K562 (cell line): ENCODE data around the gene BMP8B. TPM values are rescaled to one million over a fixed set of nuclear protein-coding genes. Genes with fewer than 3 reads are reported as not detected.
A peak's percentile ranks its signal among the peaks of the same experiment; 100 is the strongest.

Source experiments
- ARID1B ChIP-seq: fragments of 450-650 bp; IDR thresholded peaks from 2 replicates; pipeline ENCODE4 v1.6.1; 2016; ENCODE audit warnings: antibody characterized with exemption, mild to moderate bottlenecking, inconsistent platforms
- ARID2 ChIP-seq: fragments of 450-650 bp; IDR thresholded peaks from 2 replicates; pipeline ENCODE4 v1.6.1; 2017; ENCODE audit warnings: antibody characterized with exemption, mild to moderate bottlenecking
- CC2D1A ChIP-seq: fragments of 450-650 bp; IDR thresholded peaks from 2 replicates; pipeline ENCODE4 v1.6.1; 2017; ENCODE audit warnings: mild to moderate bottlenecking
- CREB1 ChIP-seq, 2 experiments: sonication (generic) in 1 of 2; formaldehyde crosslinking in 1 of 2; IDR thresholded peaks; 2 replicates each; pipeline versions ENCODE4 v1.6.1 to v1.8.0; 2012 to 2022; ENCODE audit warnings: inconsistent platforms in 1 of 2, mild to moderate bottlenecking in 1 of 2, missing genetic modification reagents in 1 of 2, moderate library complexity in 1 of 2
- ESRRA ChIP-seq: fragments of 450-650 bp; IDR thresholded peaks from 2 replicates; pipeline ENCODE4 v1.6.1; 2014; ENCODE audit warnings: low read depth, mild to moderate bottlenecking, moderate library complexity, borderline replicate concordance
- GABPB1 ChIP-seq: sonication (generic); formaldehyde crosslinking; IDR thresholded peaks from 2 replicates; pipeline ENCODE4 v1.8.0; 2022; ENCODE audit warnings: mild to moderate bottlenecking, missing genetic modification reagents
- GTF2E2 ChIP-seq: fragments of 200-800 bp; sonication (Bioruptor generic); IDR thresholded peaks from 2 replicates; pipeline ENCODE4 v1.6.1; 2016; ENCODE audit warnings: missing genetic modification characterization, missing compliant biosample characterization
- KDM1A ChIP-seq, 2 experiments: fragments of 450-650 bp; IDR thresholded peaks; 2 replicates each; pipeline ENCODE4 v1.6.1; 2016; ENCODE audit warnings: mild to moderate bottlenecking in 2 of 2
- MAZ ChIP-seq, 2 experiments: fragments of 450-650 bp in 1 of 2; sonication (generic) in 1 of 2; formaldehyde crosslinking; IDR thresholded peaks in 1 of 2; conservative IDR thresholded peaks in 1 of 2; 2 replicates each; pipeline versions ENCODE4 v1.4.0 to v1.5.0; 2020; ENCODE audit warnings: mild to moderate bottlenecking in 1 of 2, missing genetic modification reagents in 1 of 2
- MEIS2 ChIP-seq: fragments of 450-650 bp; IDR thresholded peaks from 2 replicates; pipeline ENCODE4 v1.6.1; 2014; ENCODE audit warnings: mild to moderate bottlenecking; ENCODE audit not compliant: partially characterized antibody
- NCOR1 ChIP-seq: fragments of 450-650 bp; IDR thresholded peaks from 2 replicates; pipeline ENCODE4 v1.6.1; 2016; ENCODE audit warnings: mild to moderate bottlenecking, moderate library complexity
- RB1 ChIP-seq: fragments of 450-650 bp; IDR thresholded peaks from 2 replicates; pipeline ENCODE4 v1.6.1; 2017; ENCODE audit warnings: low read depth, mild to moderate bottlenecking
- SMARCA5 ChIP-seq: fragments of 450-650 bp; IDR thresholded peaks from 2 replicates; pipeline ENCODE4 v1.6.1; 2016
- SOX6 ChIP-seq: fragments of 450-650 bp; IDR thresholded peaks from 2 replicates; pipeline ENCODE4 v1.6.1; 2014; ENCODE audit warnings: mild to moderate bottlenecking
- TARDBP ChIP-seq: fragments of 450-650 bp; IDR thresholded peaks from 2 replicates; pipeline ENCODE4 v1.6.1; 2016
- TCF3 ChIP-seq: sonication (generic); formaldehyde crosslinking; IDR thresholded peaks from 2 replicates; pipeline ENCODE4 v1.4.0; 2020; ENCODE audit warnings: mild to moderate bottlenecking, missing genetic modification reagents
- ZBTB7A ChIP-seq: IDR thresholded peaks from 2 replicates; pipeline ENCODE4 v1.6.1; 2011; ENCODE audit warnings: low read depth, mild to moderate bottlenecking, low read length, moderate library complexity, borderline replicate concordance; ENCODE audit not compliant: control insufficient read depth
- ZNF282 ChIP-seq: sonication (generic); formaldehyde crosslinking; IDR thresholded peaks from 2 replicates; pipeline ENCODE4 v1.8.1; 2023; ENCODE audit warnings: missing genetic modification reagents
- polyA plus RNA-seq, 8 experiments: library from polyadenylated mRNA; depleted of rRNA in 4 of 8; stranded (reverse) in 5 of 8; unstranded in 3 of 8; fragments of >200 nt; fragmentation: Nextera tagmentation in 2 of 8; fragmentation: Illumina TruSeq in 1 of 8; extraction: Ambion mirVana in 2 of 8; extraction: Trizol in 1 of 8; gene quantifications; 2 replicates each; pipeline versions ENCODE4 v1.2.1 to v1.2.3, GENCODE V29; 2011 to 2014; ENCODE audit warnings: inconsistent platforms in 1 of 8, missing spikeins in 1 of 8
- total RNA-seq, 7 experiments: library from RNA; depleted of rRNA in 6 of 7; stranded (reverse); fragments of >200 nt in 6 of 7; fragmentation: Illumina TruSeq in 2 of 7; extraction: Trizol in 2 of 7; gene quantifications; 2 replicates each; pipeline versions ENCODE4 v1.2.1 to v1.2.3, GENCODE V29; 2011 to 2021; ENCODE audit warnings: low replicate concordance in 1 of 7
- TF ChIP-seq, protein P1 (sequence below), 3 experiments: fragments of 200-800 bp in 1 of 3; sonication (Bioruptor generic) in 1 of 3; sonication (generic) in 1 of 3; formaldehyde crosslinking in 1 of 3; IDR thresholded peaks; 2 replicates each; pipeline versions ENCODE4 v1.6.1 to v1.8.0; 2016 to 2022; ENCODE audit warnings: mild to moderate bottlenecking in 2 of 3, missing compliant biosample characterization in 2 of 3, missing genetic modification characterization in 2 of 3, missing genetic modification reagents in 1 of 3
- TF ChIP-seq, protein P2 (sequence below): fragments of 200-800 bp; sonication (Bioruptor generic); IDR thresholded peaks from 2 replicates; pipeline ENCODE4 v1.6.1; 2017; ENCODE audit warnings: missing genetic modification characterization, missing compliant biosample characterization
- TF ChIP-seq, protein P3 (sequence below): fragments of 450-650 bp; formaldehyde crosslinking; IDR thresholded peaks from 2 replicates; pipeline ENCODE4 v1.4.0; 2020; ENCODE audit warnings: mild to moderate bottlenecking, moderate library complexity
- TF ChIP-seq, protein P4 (sequence below): sonication (generic); formaldehyde crosslinking; IDR thresholded peaks from 2 replicates; pipeline ENCODE4 v1.8.1; 2023; ENCODE audit warnings: mild to moderate bottlenecking, missing genetic modification reagents

The BMP8B gene
- total and polyA plus RNA-seq, 9 of the 15 experiments (the other 6 are each of a cell fraction or from before 2014, with no cell fraction given): 0.03 to 0.33 (median 0.14) TPM

DNA sequence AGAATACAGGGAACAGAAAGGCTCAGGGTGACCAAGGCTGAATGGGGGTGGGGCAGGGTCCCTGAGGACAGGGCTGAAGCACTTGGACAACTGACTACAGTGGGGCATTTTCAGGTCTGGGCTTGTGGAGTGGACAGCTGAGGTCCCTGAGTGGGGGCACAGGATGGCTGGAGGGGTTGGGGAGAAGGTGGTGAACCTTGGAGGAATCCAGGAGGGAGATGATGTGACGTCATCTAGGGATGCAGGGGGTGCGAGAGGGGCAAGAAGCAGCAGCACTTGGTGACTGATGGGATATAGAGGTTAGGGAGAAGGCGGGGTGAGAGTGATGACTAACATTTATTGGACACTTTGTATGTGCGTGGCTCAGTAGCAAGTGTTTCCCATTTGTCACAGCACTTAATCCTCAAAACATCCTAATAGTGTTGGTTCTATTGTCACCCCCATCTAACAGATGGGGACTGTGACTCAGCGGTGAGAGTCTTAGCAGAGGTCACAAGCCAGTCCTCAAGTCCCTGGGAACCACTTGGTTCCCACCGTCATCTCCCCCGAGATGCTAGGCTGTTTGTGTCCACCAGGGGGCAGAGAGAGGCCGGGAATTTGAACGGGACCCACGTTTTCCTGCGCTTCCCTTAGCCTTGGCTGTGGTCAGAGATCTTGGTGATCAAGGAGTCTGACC lies 27.9 kb upstream of the BMP8B start (continued):
- TF ChIP-seq CC2D1A: peak; percentile 84
- 0 out of 2 replicates have a peak, but pooled peaks have one; percentile 37 for TF ChIP-seq ZNF282
- TF ChIP-seq, protein P1, sequence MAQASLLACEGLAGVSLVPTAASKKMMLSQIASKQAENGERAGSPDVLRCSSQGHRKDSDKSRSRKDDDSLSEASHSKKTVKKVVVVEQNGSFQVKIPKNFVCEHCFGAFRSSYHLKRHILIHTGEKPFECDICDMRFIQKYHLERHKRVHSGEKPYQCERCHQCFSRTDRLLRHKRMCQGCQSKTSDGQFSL (CRISPR knock-in tag; IDR thresholded peaks at IDR 0.05): 0 out of 2 replicates have a peak, but pooled peaks have one; percentile 25
- TF ChIP-seq, protein P1 (tag; IDR thresholded peaks at IDR 0.05): no peak
- TF ChIP-seq, protein P2, sequence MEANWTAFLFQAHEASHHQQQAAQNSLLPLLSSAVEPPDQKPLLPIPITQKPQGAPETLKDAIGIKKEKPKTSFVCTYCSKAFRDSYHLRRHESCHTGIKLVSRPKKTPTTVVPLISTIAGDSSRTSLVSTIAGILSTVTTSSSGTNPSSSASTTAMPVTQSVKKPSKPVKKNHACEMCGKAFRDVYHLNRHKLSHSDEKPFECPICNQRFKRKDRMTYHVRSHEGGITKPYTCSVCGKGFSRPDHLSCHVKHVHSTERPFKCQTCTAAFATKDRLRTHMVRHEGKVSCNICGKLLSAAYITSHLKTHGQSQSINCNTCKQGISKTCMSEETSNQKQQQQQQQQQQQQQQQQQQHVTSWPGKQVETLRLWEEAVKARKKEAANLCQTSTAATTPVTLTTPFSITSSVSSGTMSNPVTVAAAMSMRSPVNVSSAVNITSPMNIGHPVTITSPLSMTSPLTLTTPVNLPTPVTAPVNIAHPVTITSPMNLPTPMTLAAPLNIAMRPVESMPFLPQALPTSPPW (CRISPR knock-in tag): peak; percentile 43
- TF ChIP-seq KDM1A (IDR thresholded peaks at IDR 0.05): no peak
- TF ChIP-seq MEIS2: peak; percentile 34
- TF ChIP-seq GABPB1 (CRISPR knock-in tag): peak; percentile 19; the same call in 1 of the 2 replicates
- peak; percentile 79 for TF ChIP-seq ARID2
- TF ChIP-seq SMARCA5: peak; percentile 33; the same call in 1 of the 2 replicates
- peak; percentile 62; the same call in 1 of the 2 replicates for TF ChIP-seq SOX6
- peak; percentile 89 for TF ChIP-seq ESRRA
- peak; percentile 81 for TF ChIP-seq RB1
- no peak for TF ChIP-seq GTF2E2 (tag)
- TF ChIP-seq ARID1B: peak; percentile 39; the same call in 1 of the 2 replicates
- TF ChIP-seq TARDBP: peak; percentile 39; the same call in 1 of the 2 replicates
- TF ChIP-seq ZBTB7A: 0 out of 2 replicates have a peak, but pooled peaks have one; percentile 47
- TF ChIP-seq, protein P3, sequence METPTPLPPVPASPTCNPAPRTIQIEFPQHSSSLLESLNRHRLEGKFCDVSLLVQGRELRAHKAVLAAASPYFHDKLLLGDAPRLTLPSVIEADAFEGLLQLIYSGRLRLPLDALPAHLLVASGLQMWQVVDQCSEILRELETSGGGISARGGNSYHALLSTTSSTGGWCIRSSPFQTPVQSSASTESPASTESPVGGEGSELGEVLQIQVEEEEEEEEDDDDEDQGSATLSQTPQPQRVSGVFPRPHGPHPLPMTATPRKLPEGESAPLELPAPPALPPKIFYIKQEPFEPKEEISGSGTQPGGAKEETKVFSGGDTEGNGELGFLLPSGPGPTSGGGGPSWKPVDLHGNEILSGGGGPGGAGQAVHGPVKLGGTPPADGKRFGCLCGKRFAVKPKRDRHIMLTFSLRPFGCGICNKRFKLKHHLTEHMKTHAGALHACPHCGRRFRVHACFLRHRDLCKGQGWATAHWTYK (CRISPR knock-in tag): 0 out of 2 replicates have a peak, but pooled peaks have one; percentile 44
- TF ChIP-seq CREB1 (IDR thresholded peaks at IDR 0.05): no peak
- TF ChIP-seq CREB1 (CRISPR knock-in tag; IDR thresholded peaks at IDR 0.05): peak; percentile 60; the same call in 1 of the 2 replicates
- 0 out of 4 replicates have a peak, but pooled peaks of 1 of the 2 experiments have one; percentile 24 for TF ChIP-seq MAZ (CRISPR knock-in tag; conservative IDR thresholded peaks at IDR 0.05 in 1 of 2, IDR thresholded peaks at IDR 0.05 in 1 of 2)
- TF ChIP-seq NCOR1: no peak
- TF ChIP-seq TCF3 (CRISPR knock-in tag): peak; percentile 32; the same call in 1 of the 2 replicates
- TF ChIP-seq, protein P4, sequence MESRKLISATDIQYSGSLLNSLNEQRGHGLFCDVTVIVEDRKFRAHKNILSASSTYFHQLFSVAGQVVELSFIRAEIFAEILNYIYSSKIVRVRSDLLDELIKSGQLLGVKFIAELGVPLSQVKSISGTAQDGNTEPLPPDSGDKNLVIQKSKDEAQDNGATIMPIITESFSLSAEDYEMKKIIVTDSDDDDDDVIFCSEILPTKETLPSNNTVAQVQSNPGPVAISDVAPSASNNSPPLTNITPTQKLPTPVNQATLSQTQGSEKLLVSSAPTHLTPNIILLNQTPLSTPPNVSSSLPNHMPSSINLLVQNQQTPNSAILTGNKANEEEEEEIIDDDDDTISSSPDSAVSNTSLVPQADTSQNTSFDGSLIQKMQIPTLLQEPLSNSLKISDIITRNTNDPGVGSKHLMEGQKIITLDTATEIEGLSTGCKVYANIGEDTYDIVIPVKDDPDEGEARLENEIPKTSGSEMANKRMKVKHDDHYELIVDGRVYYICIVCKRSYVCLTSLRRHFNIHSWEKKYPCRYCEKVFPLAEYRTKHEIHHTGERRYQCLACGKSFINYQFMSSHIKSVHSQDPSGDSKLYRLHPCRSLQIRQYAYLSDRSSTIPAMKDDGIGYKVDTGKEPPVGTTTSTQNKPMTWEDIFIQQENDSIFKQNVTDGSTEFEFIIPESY (CRISPR knock-in tag): 0 out of 2 replicates have a peak, but pooled peaks have one; percentile 21
